HepG2 (cell line): Measurements from ENCODE around the gene RXFP3. TPM values are rescaled to one million over a fixed set of nuclear protein-coding genes. Genes with fewer than 3 reads are reported as not detected.

Experiments used
- ATAC-seq: fragments of 200-7000 bp; cut with Tn5 transposase; 3 replicates; pipeline ENCODE4 v1.9.1; 2020; ENCODE audit warnings: mild to moderate bottlenecking, moderate library complexity
- BruUV-seq: library from RNA; stranded (reverse); fragments of 400-500 nt; replicated peaks from 2 replicates; lab custom pipeline; 2021; lab: Mats Ljungman, UMichigan
- CTCF ChIA-PET: fragments of 300-600 bp; formaldehyde crosslinking; extraction: SDS; loops from one replicate; lab custom pipeline; 2021; ENCODE audit warnings: low total read pairs, inconsistent platforms, low intra/inter-chr PET ratio; lab: Yijun Ruan, JAX
- POLR2A ChIA-PET: fragments of 350-600 bp; sonication (Branson Sonifier 250); formaldehyde crosslinking; loops from one replicate; lab custom pipeline; 2020; ENCODE audit warnings: antibody characterized with exemption, inconsistent platforms; lab: Yijun Ruan, JAX
- DNase-seq: peaks from one replicate; pipeline ENCODE4 v3.0.0-alpha.2; 2015; ENCODE audit warnings: low spot score
- FAIRE-seq: peaks from 3 replicates; lab custom pipeline; 2011; peaks lifted over from hg19 to GRCh38; lab: Jason Lieb, UNC
- H2AFZ ChIP-seq: one replicate; pipeline ENCODE4 v1.6.1; 2011; ENCODE audit warnings: low read length, inconsistent platforms
- H3K27ac ChIP-seq: fragments of 300-600 bp; 3 replicates; pipeline ENCODE4 v1.8.0; 2011; ENCODE audit warnings: mixed run types, mild to moderate bottlenecking, mixed read lengths, low read length, inconsistent platforms; ENCODE audit not compliant: insufficient read depth; ENCODE audit errors: extremely low read length
- H3K27me3 ChIP-seq, 2 experiments: fragments of 200-600 bp in 1 of 2; 2 replicates in 1 of 2; 3 replicates in 1 of 2; pipeline versions ENCODE4 v1.6.0 to v1.8.0; 2011; ENCODE audit warnings: low read length in 2 of 2, mild to moderate bottlenecking in 2 of 2, moderate library complexity in 2 of 2, inconsistent platforms in 1 of 2; ENCODE audit not compliant: insufficient read depth in 2 of 2, control insufficient read depth in 1 of 2
- H3K36me3 ChIP-seq, 2 experiments: fragments of 200-600 bp in 1 of 2; replicated peaks in 1 of 2; 2 replicates in 1 of 2; 3 replicates in 1 of 2; pipeline versions ENCODE4 v1.5.1 to v1.8.0; 2011; ENCODE audit warnings: low read length in 2 of 2, inconsistent platforms in 1 of 2; ENCODE audit not compliant: insufficient read depth in 2 of 2, control insufficient read depth in 1 of 2
- H3K4me1 ChIP-seq: 2 replicates; pipeline ENCODE4 v1.5.1; 2012; ENCODE audit warnings: low read length, inconsistent platforms; ENCODE audit not compliant: insufficient read depth
- H3K4me2 ChIP-seq: 2 replicates; pipeline ENCODE4 v1.6.0; 2011; ENCODE audit warnings: low read depth, low read length, inconsistent platforms
- H3K4me3 ChIP-seq, 3 experiments: fragments of 200-600 bp in 1 of 3; sonication (generic), shearing (Covaris generic) in 1 of 3; replicated peaks in 1 of 3; 2 replicates each; pipeline ENCODE4 v1.5.1; 2011 to 2016; ENCODE audit warnings: low read length in 3 of 3, inconsistent platforms in 2 of 3, low read depth in 2 of 3, mild to moderate bottlenecking in 2 of 3, control low read depth in 1 of 3, mixed read lengths in 1 of 3; ENCODE audit not compliant: insufficient read depth in 1 of 3
- H3K79me2 ChIP-seq: one replicate; pipeline ENCODE4 v1.6.1; 2011; ENCODE audit warnings: low read length, inconsistent platforms; ENCODE audit not compliant: insufficient read depth
- H3K9ac ChIP-seq: 2 replicates; pipeline ENCODE4 v1.6.0; 2011; ENCODE audit warnings: mild to moderate bottlenecking, low read depth, low read length, inconsistent platforms; ENCODE audit not compliant: insufficient read depth
- H3K9me3 ChIP-seq: 2 replicates; pipeline ENCODE4 v1.5.1; 2012; ENCODE audit warnings: mild to moderate bottlenecking, low read length
- H4K20me1 ChIP-seq: 2 replicates; pipeline ENCODE4 v1.6.0; 2011; ENCODE audit warnings: inconsistent platforms, mild to moderate bottlenecking, low read length, moderate library complexity; ENCODE audit not compliant: insufficient read depth
- BORCS8-MEF2B ChIP-seq: sonication (generic); formaldehyde crosslinking; IDR thresholded peaks from 2 replicates; pipeline ENCODE4 v1.8.0; 2022; ENCODE audit warnings: mild to moderate bottlenecking, missing genetic modification reagents
- MAFF ChIP-seq: IDR thresholded peaks from 2 replicates; pipeline ENCODE4 v1.6.1; 2011; ENCODE audit warnings: low read depth, low read length, improper control_type of control experiment
- MAFK ChIP-seq, 2 experiments: IDR thresholded peaks in 1 of 2; conservative IDR thresholded peaks in 1 of 2; 2 replicates each; pipeline ENCODE4 v1.6.1; 2011; ENCODE audit warnings: improper control_type of control experiment in 2 of 2, low read length in 2 of 2
- PLRG1 ChIP-seq: fragments of 450-650 bp; conservative IDR thresholded peaks from 2 replicates; pipeline ENCODE4 v1.6.1; 2016
- RXRA ChIP-seq: sonication (generic); formaldehyde crosslinking; IDR thresholded peaks from 2 replicates; pipeline ENCODE4 v1.5.1; 2020; ENCODE audit warnings: missing genetic modification reagents
- TARDBP ChIP-seq: sonication (generic); formaldehyde crosslinking; IDR thresholded peaks from 2 replicates; pipeline ENCODE4 v1.8.0; 2022; ENCODE audit warnings: mild to moderate bottlenecking, missing genetic modification reagents
- TFAP4 ChIP-seq: sonication (generic); IDR thresholded peaks from 2 replicates; pipeline ENCODE4 v1.6.1; 2016; ENCODE audit warnings: low read depth, borderline replicate concordance
- XBP1 ChIP-seq: sonication (generic); formaldehyde crosslinking; IDR thresholded peaks from 2 replicates; pipeline ENCODE4 v1.5.0; 2020; ENCODE audit warnings: missing genetic modification reagents
- ZBTB8A ChIP-seq: sonication (generic); formaldehyde crosslinking; IDR thresholded peaks from 2 replicates; pipeline ENCODE4 v1.4.0; 2020; ENCODE audit warnings: mild to moderate bottlenecking, low read depth, missing genetic modification reagents, borderline replicate concordance
- ZC3H13 ChIP-seq: sonication (generic); formaldehyde crosslinking; IDR thresholded peaks from 2 replicates; pipeline ENCODE4 v1.8.1; 2023; ENCODE audit warnings: mild to moderate bottlenecking, missing genetic modification reagents, moderate library complexity
- ZNF431 ChIP-seq: sonication (generic); formaldehyde crosslinking; IDR thresholded peaks from 2 replicates; pipeline ENCODE4 v1.9.0; 2022; ENCODE audit warnings: missing genetic modification reagents, low read depth, mild to moderate bottlenecking, borderline replicate concordance
- WGBS: methylation state at CpG from one replicate; pipeline ENCODE4 v1.1.6; 2017; ENCODE audit warnings: low lambda C conversion rate; 5-methylcytosine and 5-hydroxymethylcytosine counted together
- in situ Hi-C: cut with HindIII; loops from 2 replicates; pipeline ENCODE4 v1.10.0; 2017; ENCODE audit warnings: low pct_unique_long_range_greater_than_20kb; ENCODE audit not compliant: extremely low pct_ligation_motif_present
- intact Hi-C: fragments of 100-400 bp; cut with micrococcal nuclease; formaldehyde crosslinking; loops from one replicate; pipeline ENCODE4 v1.10.0; 2022; ENCODE audit not compliant: unreplicated experiment
- polyA plus RNA-seq, 8 experiments: library from polyadenylated mRNA; depleted of rRNA in 3 of 8; stranded (reverse) in 7 of 8; unstranded in 1 of 8; fragments of >200 nt; fragmentation: Illumina TruSeq in 4 of 8; extraction: Trizol in 4 of 8; gene quantifications; 2 replicates each; pipeline versions ENCODE4 v1.2.1 to v1.2.3, GENCODE V29; 2011 to 2016; ENCODE audit warnings: low read depth in 4 of 8, missing spikeins in 1 of 8, mixed read lengths in 1 of 8; ENCODE audit not compliant: insufficient read depth in 1 of 8
- total RNA-seq, 5 experiments: library from RNA; depleted of rRNA; stranded (reverse); fragments of >200 nt; fragmentation: Illumina TruSeq; extraction: Trizol; gene quantifications; 2 replicates each; pipeline ENCODE4 v1.2.3, GENCODE V29; 2016; ENCODE audit warnings: low read depth in 1 of 5
- TF ChIP-seq, protein P1 (sequence below): IDR thresholded peaks from 2 replicates; pipeline ENCODE4 v1.6.1; 2016
- TF ChIP-seq, protein P2 (sequence below): sonication (generic); formaldehyde crosslinking; IDR thresholded peaks from 2 replicates; pipeline ENCODE4 v1.4.0; 2020; ENCODE audit warnings: mild to moderate bottlenecking, missing genetic modification reagents

The RXFP3 gene
- total and polyA plus RNA-seq, 2 of the 13 experiments (the other 11 are each of a cell fraction or from before 2014, with no cell fraction given), result not detected

GRCh38 chr5:33957577-33958150 is 21.5 kb downstream of the RXFP3 start:
- Histone ChIP-seq H3K79me2 (no peaks in the 10 kb centered on the region), H3K36me3 (no peaks in the 10 kb centered on the region), H3K4me3 (no peak overlapping the region), H3K27ac (no peak overlapping the region), H3K27me3 (no peaks in the 10 kb centered on the region)
- BruUV-seq, result no TSS peak
- POLR2A ChIA-PET, result no interaction called here
- intact Hi-C loops, result no loop called here
- no peak for TF ChIP-seq XBP1 (CRISPR knock-in tag)
- TF ChIP-seq ZBTB8A (CRISPR knock-in tag), result no peak
- TF ChIP-seq ZNF431 (CRISPR knock-in tag), result no peak
- peak; percentile 64; the same call in 1 of the 2 replicates for TF ChIP-seq MAFF
- peak; percentile 36 to 80; a peak in 3 of 4 replicates for TF ChIP-seq MAFK (conservative IDR thresholded peaks at IDR 0.05 in 1 of 2, IDR thresholded peaks at IDR 0.05 in 1 of 2; ENCODE audit: low read length in 2 of 2)
- TF ChIP-seq, all 625 proteins: peak for 2
- no peak for ATAC-seq
- no peaks in the 10 kb centered on the region for H3K4me1 ChIP-seq
- H2AFZ ChIP-seq, result no peak overlapping the region
- in situ Hi-C loops, result no loop called here
- H3K4me2 ChIP-seq, result no peak overlapping the region
- DNase-seq, result no peak
- FAIRE-seq, result no peak
- no peak overlapping the region for H3K9ac ChIP-seq
- CTCF ChIA-PET, result no interaction called here
- WGBS, result 3% methylated on average over 2 of the region's 2 CpGs
- no peaks in the 10 kb centered on the region for H4K20me1 ChIP-seq
- H3K9me3 ChIP-seq, result no peaks in the 10 kb centered on the region

DNA sequence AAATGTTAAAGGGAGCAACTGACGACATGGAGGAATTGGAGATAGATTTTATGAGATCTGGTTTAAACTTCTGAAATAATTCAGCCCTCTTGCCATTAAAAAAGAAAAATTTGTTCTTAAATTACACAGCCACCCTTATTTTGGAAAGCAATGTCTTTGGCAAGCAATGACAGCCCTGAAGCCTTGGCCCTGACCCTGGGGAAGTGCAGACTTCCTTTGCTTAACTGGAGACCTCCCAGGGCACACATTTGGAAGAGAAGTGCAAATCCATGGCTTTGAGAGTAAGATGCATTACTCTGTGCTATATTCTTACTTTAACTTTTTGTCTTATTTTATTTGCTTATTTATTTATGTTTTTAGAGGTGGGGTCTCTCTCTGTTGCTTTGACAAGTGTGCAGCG is 22.0 kb downstream of the RXFP3 start:
- intact Hi-C loops (no loop called here), in situ Hi-C loops (no loop called here)
- ATAC-seq (no peak), FAIRE-seq (no peak), DNase-seq (no peak)
- POLR2A ChIA-PET, result no interaction called here
- CTCF ChIA-PET, result no interaction called here
- WGBS, result 48% methylated on average over 2 of the region's 2 CpGs
- H3K4me2 ChIP-seq, result no peak overlapping the region
- H3K36me3 ChIP-seq, result no peaks in the 10 kb centered on the region
- BruUV-seq, result no TSS peak
- no peaks in the 10 kb centered on the region for H4K20me1 ChIP-seq
- TF ChIP-seq BORCS8-MEF2B (CRISPR knock-in tag) (no peak), TFAP4 (no peak), RXRA (CRISPR knock-in tag) (no peak), ZC3H13 (CRISPR knock-in tag) (no peak), TARDBP (CRISPR knock-in tag) (no peak), PLRG1 (no peak)
- TF ChIP-seq, protein P1, sequence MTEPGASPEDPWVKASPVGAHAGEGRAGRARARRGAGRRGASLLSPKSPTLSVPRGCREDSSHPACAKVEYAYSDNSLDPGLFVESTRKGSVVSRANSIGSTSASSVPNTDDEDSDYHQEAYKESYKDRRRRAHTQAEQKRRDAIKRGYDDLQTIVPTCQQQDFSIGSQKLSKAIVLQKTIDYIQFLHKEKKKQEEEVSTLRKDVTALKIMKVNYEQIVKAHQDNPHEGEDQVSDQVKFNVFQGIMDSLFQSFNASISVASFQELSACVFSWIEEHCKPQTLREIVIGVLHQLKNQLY (CRISPR knock-in tag), result no peak
- TF ChIP-seq, protein P2, sequence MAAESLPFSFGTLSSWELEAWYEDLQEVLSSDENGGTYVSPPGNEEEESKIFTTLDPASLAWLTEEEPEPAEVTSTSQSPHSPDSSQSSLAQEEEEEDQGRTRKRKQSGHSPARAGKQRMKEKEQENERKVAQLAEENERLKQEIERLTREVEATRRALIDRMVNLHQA (CRISPR knock-in tag), result no peak
- H3K4me1 ChIP-seq, result no peaks in the 10 kb centered on the region
- H2AFZ ChIP-seq, result no peak overlapping the region
- H3K4me3 ChIP-seq, result no peak overlapping the region
- no peaks in the 10 kb centered on the region for H3K79me2 ChIP-seq
- no peak overlapping the region for H3K9ac ChIP-seq
- H3K9me3 ChIP-seq, result no peaks in the 10 kb centered on the region
- H3K27ac ChIP-seq, result no peak overlapping the region
- no peaks in the 10 kb centered on the region for H3K27me3 ChIP-seq
